GM18520 (cell line): ENCODE data around the gene TRAM2.

Experiments
- ATAC-seq: cut with Tn5 transposase; IDR thresholded peaks from one replicate; pipeline ENCODE4 v1.9.1; 2021; ENCODE audit not compliant: unreplicated experiment

The TRAM2 gene

GRCh38 chr6:52571099-52571755 lies 5.6 kb downstream of the TRAM2 start:
- ATAC-seq: no peak

DNA sequence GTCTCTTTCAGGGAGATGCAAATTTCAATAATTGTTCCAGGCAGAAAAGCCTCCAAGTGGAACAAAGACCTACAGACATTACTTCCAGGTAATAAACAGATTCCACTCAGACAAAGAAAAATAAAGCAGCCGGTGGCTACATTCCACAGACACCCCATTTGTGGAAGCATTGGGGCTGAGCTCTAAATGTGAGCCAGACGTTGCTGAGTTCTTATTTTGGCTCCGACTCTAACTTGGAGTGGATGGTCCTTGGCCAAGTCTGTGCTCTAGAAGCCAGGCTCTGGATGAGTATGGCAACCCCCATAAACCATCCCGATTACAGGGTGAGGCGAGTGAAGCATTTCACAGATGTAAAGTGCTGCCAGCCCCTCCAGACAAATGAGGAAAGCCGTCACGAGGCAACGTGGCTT lies 6.6 kb downstream of the TRAM2 start:
- ATAC-seq: no peak

- ATAC-seq: no peak
These were observed 8.5 kb downstream of the TRAM2 start for GRCh38 chr6:52568320-52568719.

GRCh38 chr6:52566853-52567279 lies 10.0 kb downstream of the TRAM2 start:
- ATAC-seq: no peak

DNA sequence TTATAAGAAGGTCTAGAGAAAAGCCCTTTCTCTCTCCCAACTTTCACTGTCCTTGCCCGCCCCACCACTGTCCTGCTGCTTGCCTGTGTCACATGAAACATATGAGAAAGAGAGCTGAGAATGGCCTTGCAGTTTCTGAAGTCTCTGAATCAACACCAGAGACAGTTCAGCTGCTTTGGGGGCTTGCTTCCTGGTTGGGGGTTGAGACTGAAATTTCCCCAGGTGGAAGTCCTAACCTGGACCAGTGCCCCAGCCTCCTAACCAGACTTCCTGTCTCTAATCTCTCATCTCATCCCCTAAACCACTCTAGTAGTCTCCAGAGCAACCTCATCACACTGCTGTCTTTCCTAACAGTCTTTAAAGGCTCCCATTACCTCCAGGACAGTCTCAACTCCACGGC lies 10.7 kb downstream of the TRAM2 start:
- ATAC-seq: no peak

GRCh38 chr6:52564856-52565255 lies 12.0 kb downstream of the TRAM2 start:
- no peak for ATAC-seq

- no peak for ATAC-seq
These were observed 13.9 kb downstream of the TRAM2 start for GRCh38 chr6:52562911-52563310.

- no peak for ATAC-seq
These were observed 16.4 kb downstream of the TRAM2 start for GRCh38 chr6:52560462-52560861.

GRCh38 chr6:52558266-52559000 lies 18.4 kb downstream of the TRAM2 start:
- no peak for ATAC-seq

DNA sequence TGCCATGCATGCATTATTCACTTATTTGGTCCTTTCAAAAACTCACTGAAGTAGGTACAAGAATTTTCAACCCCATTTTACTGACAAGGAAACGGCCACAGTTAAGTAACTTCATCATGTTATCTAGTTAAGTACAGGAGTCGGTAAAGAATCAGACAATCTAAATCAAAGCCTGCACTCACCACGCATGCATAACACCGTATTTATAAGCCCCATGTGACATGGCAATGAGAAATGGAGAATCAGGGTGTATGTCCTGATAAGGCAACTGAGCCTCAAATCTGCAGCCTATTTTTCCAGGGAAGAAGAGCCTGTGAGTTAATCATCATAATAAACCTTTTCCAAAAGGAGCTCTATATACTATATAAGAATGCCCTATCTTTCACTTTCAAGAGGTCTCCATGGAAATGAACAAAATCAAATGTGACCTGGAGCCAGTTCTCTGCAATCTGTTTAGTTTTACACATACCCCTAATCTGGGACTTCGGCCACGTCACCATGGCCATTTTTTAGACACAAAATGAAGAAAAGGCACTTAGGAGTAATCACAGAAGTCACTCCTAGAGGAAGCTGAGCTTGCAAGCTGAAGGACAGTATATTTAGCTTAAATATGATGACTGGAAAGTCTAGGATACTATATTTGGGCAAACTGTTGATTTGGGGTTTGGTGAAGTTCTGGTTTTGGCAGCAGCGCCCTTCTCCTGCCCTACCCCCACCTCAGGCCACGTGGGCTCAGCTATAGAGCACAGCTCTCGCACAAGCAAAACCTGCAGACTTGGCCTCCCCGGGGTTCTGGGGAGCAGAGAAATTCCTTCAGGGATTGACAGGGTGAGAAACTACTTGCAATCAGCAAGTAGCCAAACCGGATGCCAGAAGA lies 19.2 kb downstream of the TRAM2 start:
- no peak for ATAC-seq

DNA sequence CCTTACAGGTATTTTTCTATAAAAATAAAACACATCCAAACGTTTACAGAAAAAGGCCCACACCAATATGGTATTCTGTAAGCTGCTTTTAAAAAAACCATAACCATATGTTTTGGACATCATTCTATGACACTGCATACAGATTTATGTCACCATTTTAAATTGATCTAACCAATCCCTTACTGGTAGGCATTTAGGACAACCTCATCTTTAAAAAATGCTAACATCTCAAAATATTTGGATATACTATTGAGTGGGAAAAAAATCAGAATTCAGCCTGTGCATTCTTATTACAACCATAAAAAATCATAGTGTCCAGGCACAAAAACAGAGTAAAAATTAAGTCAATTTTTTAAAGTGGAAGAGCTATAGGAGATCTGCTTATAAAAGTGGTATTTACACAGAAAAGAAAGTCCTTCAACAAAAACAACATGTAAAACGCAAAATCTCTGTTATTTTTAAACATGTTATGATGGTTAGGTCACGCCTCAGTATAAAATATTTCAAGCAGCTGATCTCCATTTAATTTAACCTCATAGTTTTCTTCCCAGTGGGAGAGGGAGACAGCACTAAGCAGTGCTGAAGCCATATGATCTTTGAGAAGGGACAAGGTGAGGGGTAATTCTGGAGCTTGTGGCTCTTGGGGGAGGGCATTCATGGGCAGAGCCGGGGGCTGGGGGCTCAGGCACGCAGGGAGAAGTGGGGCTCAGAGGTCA lies 21.2 kb downstream of the TRAM2 start:
- no peak for ATAC-seq

GRCh38 chr6:52554684-52555280 lies 22.1 kb downstream of the TRAM2 start:
- ATAC-seq: no peak

DNA sequence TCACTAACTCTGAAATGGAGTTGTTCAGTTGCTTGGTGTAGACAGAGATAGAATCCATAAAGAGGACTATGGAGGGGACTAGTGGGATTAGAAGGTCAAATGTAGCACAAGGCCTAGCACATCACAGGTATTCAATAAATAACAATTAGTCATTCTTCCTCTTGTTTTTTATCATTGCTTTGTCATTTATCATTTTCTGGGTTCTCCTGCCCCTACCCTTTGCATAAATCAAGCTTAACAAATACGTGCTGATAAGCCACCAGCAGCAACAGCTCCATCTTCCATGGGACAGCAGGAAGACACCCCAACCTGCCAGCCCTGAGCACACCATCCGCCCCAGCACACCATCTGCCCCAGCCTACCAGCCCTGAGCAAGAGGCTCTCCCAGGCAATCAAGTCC lies 23.1 kb downstream of the TRAM2 start:
- ATAC-seq: no peak

GRCh38 chr6:52553158-52553557 lies 23.7 kb downstream of the TRAM2 start:
- ATAC-seq: no peak

DNA sequence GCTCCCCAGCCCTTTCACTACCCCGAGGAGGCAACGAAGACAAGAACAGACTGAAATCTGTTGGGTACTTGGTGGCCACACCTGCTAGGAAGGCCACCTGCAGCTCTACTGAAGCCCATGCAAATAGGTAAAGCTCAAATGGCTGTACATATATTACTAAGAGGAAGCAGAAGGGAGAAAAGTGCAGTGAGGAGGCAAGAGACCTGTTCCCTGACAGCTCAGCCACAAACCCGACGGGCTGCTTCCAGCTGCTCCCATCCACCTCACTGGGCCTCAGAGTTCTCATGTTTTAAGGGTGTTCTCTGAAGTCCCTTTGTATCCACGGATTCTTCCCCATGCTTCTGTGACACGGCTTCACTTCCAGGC lies 24.6 kb downstream of the TRAM2 start:
- ATAC-seq: peak; percentile 89

DNA sequence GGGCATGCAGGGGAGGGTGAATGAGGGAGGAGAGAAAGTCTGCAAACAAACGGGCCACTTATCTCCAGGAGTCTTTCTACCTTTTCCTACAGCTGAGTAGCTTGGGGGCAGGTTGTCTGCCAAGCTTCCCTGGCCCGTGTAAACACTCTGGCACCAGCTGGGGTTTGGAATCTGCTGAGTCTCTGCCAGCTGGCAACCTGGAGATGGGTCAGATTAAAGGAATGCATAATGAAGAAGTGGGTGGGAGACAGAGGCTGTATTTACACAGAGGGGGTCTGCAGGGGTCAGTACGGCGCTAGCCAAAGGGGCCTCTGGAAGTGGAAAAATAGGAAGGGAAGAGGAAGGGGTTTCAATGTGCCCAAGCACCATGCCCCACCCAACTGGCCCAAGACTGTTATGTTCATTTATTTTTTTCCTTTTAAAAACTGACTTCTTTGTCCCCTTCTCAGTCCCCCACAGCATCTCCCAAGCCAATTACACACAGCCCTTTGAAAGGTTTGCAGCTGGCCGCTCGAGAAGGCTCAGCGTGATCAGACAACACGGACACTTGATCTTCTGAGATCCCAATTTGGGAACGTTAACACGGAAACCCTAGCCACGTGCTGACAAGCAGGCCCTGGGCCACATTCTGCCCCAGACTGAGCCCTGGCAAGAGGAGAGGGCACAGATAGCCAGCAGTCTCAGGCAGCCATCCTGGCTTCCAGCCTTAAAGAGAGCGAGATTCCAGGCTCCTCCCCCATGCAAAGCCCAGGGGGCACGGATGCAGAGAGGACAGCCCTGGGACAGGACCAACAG lies 25.2 kb downstream of the TRAM2 start:
- no peak for ATAC-seq

- ATAC-seq: no peak
These were observed 26.0 kb downstream of the TRAM2 start for GRCh38 chr6:52550870-52551269.

DNA sequence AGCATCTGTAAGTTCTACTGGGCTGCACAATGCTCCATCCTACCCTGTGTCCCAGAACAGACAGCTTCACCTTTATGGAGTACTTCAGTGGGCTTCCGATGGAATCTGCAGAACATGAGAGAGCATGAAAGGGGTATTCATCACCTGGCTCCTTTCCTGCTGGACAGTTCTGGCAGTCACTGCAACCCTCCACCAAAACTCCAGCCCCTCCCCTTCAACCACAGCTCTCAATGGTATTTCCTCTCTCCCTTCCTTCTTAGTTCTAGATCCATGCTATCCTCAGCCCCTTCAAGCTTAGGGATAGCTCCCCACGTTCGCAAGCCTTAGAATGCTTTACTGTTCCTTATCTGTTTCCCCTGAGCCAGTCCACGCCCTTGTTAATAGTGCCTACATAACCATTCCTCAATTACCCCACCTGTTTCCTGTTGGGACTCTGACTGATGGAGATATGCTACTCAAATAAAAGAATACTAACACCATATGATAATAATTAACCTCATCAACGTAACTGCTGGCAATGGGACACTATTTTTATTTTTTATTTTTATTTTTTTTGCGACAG lies 26.8 kb downstream of the TRAM2 start:
- ATAC-seq: no peak

- no peak for ATAC-seq
These were observed 27.4 kb downstream of the TRAM2 start for GRCh38 chr6:52549428-52549827.

GRCh38 chr6:52548999-52549398 lies 27.9 kb downstream of the TRAM2 start:
- no peak for ATAC-seq
